K562 (cell line): ENCODE data around the gene SHISA5. TPM values are rescaled to one million over a fixed set of nuclear protein-coding genes. Genes with fewer than 3 reads are reported as not detected.

Experiments
- ATAC-seq: fragments of 200-7000 bp; cut with Tn5 transposase; 3 replicates; pipeline ENCODE4 v1.9.1; 2020; ENCODE audit warnings: moderate library complexity
- BruUV-seq: library from RNA; stranded (reverse); fragments of 400-500 nt; replicated peaks from 2 replicates; lab custom pipeline; 2021; lab: Mats Ljungman, UMichigan
- CTCF ChIA-PET: fragments of 300-600 bp; formaldehyde crosslinking; extraction: SDS; loops from one replicate; lab custom pipeline; 2021; ENCODE audit warnings: low intra/inter-chr PET ratio; lab: Yijun Ruan, JAX
- POLR2A ChIA-PET: fragments of 300-600, 350-650 bp; sonication (Branson Sonifier 250); formaldehyde crosslinking; extraction: SDS; loops from one replicate; lab custom pipeline; 2021; ENCODE audit warnings: antibody characterized with exemption, inconsistent platforms; lab: Yijun Ruan, JAX
- DNase-seq, 4 experiments: peaks; one replicate each; pipeline versions ENCODE4 v3.0.0 to v3.0.0-alpha.2; 2011 to 2018; ENCODE audit warnings: low spot score in 3 of 4, mixed read lengths in 3 of 4; ENCODE audit errors: extremely low read depth in 1 of 4
- FAIRE-seq: peaks from 2 replicates; lab custom pipeline; 2011; peaks lifted over from hg19 to GRCh38; lab: Jason Lieb, UNC
- H2AFZ ChIP-seq: 2 replicates; pipeline ENCODE4 v1.6.0; 2011; ENCODE audit warnings: low read depth, low read length, control low read depth, inconsistent platforms
- H3K27ac ChIP-seq: fragments of 200-600 bp; 3 replicates; pipeline ENCODE4 v1.8.0; 2011; ENCODE audit warnings: low read depth, mild to moderate bottlenecking, control low read depth, inconsistent platforms, low read length, moderate library complexity, mixed read lengths; ENCODE audit errors: extremely low read depth
- H3K27me3 ChIP-seq, 2 experiments: fragments of 300-600 bp in 1 of 2; 2 replicates in 1 of 2; 3 replicates in 1 of 2; pipeline versions ENCODE4 v1.6.0 to v1.8.0; 2011; ENCODE audit warnings: inconsistent platforms in 2 of 2, low read length in 2 of 2, mild to moderate bottlenecking in 1 of 2, mixed read lengths in 1 of 2, moderate library complexity in 1 of 2; ENCODE audit not compliant: control insufficient read depth in 2 of 2, insufficient read depth in 2 of 2
- H3K36me3 ChIP-seq: fragments of 300-600 bp; 3 replicates; pipeline ENCODE4 v1.8.0; 2011; ENCODE audit warnings: mild to moderate bottlenecking, low read length, inconsistent platforms; ENCODE audit not compliant: control insufficient read depth, insufficient read depth
- H3K4me1 ChIP-seq, 2 experiments: fragments of 200-600 bp in 1 of 2; replicated peaks in 1 of 2; 2 replicates in 1 of 2; 3 replicates in 1 of 2; pipeline versions ENCODE4 v1.5.1 to v1.8.0; 2011; ENCODE audit warnings: inconsistent platforms in 2 of 2, low read length in 2 of 2, mild to moderate bottlenecking in 1 of 2, mixed read lengths in 1 of 2, moderate library complexity in 1 of 2; ENCODE audit not compliant: control insufficient read depth in 2 of 2, insufficient read depth in 2 of 2
- H3K4me2 ChIP-seq: 2 replicates; pipeline ENCODE4 v1.6.1; 2011; ENCODE audit warnings: low read length, control low read depth, inconsistent platforms, mixed read lengths; ENCODE audit not compliant: insufficient read depth
- H3K4me3 ChIP-seq: fragments of 200-600 bp; sonication (generic), shearing (Covaris generic); 2 replicates; pipeline ENCODE4 v1.5.1; 2016; ENCODE audit warnings: control low read depth, inconsistent platforms
- H3K79me2 ChIP-seq: fragments of 200-600 bp; 3 replicates; pipeline ENCODE4 v1.8.0; 2011; ENCODE audit warnings: low read length, inconsistent platforms; ENCODE audit not compliant: control insufficient read depth, insufficient read depth
- H3K9ac ChIP-seq, 2 experiments: 2 replicates each; pipeline versions ENCODE4 v1.6.0 to v1.6.1; 2011; ENCODE audit warnings: low read depth in 2 of 2, low read length in 2 of 2, control low read depth in 1 of 2, inconsistent platforms in 1 of 2, mild to moderate bottlenecking in 1 of 2, mixed read lengths in 1 of 2; ENCODE audit not compliant: insufficient read depth in 1 of 2
- H3K9me1 ChIP-seq: one replicate; pipeline ENCODE4 v1.6.0; 2011; ENCODE audit warnings: inconsistent platforms, mild to moderate bottlenecking, low read length, moderate library complexity; ENCODE audit not compliant: control insufficient read depth, insufficient read depth
- H3K9me3 ChIP-seq: replicated peaks from 2 replicates; pipeline ENCODE4 v1.5.1; 2011; ENCODE audit warnings: low read depth, low read length, inconsistent platforms; ENCODE audit not compliant: control insufficient read depth, insufficient read depth
- H4K20me1 ChIP-seq: replicated peaks from 2 replicates; pipeline ENCODE4 v1.6.1; 2011; ENCODE audit warnings: low read length, inconsistent platforms, mixed read lengths; ENCODE audit not compliant: control insufficient read depth, insufficient read depth
- POLR2H ChIP-seq: IDR thresholded peaks from 2 replicates; pipeline ENCODE4 v1.6.1; 2016; ENCODE audit warnings: missing genetic modification characterization, low read depth, mild to moderate bottlenecking, control low read depth, missing compliant biosample characterization, moderate library complexity
- WGBS: fragments of 100-300 bp; shearing (Covaris generic); methylation state at CpG from one replicate; pipeline ENCODE4 v1.1.6; 2016; ENCODE audit warnings: low coverage, mixed read lengths; ENCODE audit not compliant: insufficient coverage; ENCODE audit errors: missing lambda C conversion rate; 5-methylcytosine and 5-hydroxymethylcytosine counted together
- in situ Hi-C: fragments of 300-500 bp; cut with MboI; formaldehyde crosslinking; loops from 4 replicates; pipeline ENCODE4 v1.15.0; 2018; ENCODE audit warnings: inconsistent platforms, mixed read lengths
- intact Hi-C: fragments of 100-400 bp; cut with micrococcal nuclease; formaldehyde crosslinking; loops from 2 replicates; pipeline ENCODE4 v1.14.2; 2022
- polyA plus RNA-seq, 8 experiments: library from polyadenylated mRNA; depleted of rRNA in 4 of 8; stranded (reverse) in 5 of 8; unstranded in 3 of 8; fragments of >200 nt; fragmentation: Nextera tagmentation in 2 of 8; fragmentation: Illumina TruSeq in 1 of 8; extraction: Ambion mirVana in 2 of 8; extraction: Trizol in 1 of 8; gene quantifications; 2 replicates each; pipeline versions ENCODE4 v1.2.1 to v1.2.3, GENCODE V29; 2011 to 2014; ENCODE audit warnings: inconsistent platforms in 1 of 8, missing spikeins in 1 of 8
- total RNA-seq, 7 experiments: library from RNA; depleted of rRNA in 6 of 7; stranded (reverse); fragments of >200 nt in 6 of 7; fragmentation: Illumina TruSeq in 2 of 7; extraction: Trizol in 2 of 7; gene quantifications; 2 replicates each; pipeline versions ENCODE4 v1.2.1 to v1.2.3, GENCODE V29; 2011 to 2021; ENCODE audit warnings: low replicate concordance in 1 of 7
- TF ChIP-seq, protein P1 (sequence below): fragments of 250-450 bp; sonication (Bioruptor Pico); IDR thresholded peaks from 2 replicates; pipeline ENCODE4 v1.5.0; 2021; ENCODE audit warnings: mild to moderate bottlenecking, moderate library complexity

Gene SHISA5
- total and polyA plus RNA-seq, 9 of the 15 experiments (the other 6 are each of a cell fraction or from before 2014, with no cell fraction given): 8.4 to 85.8 (median 56.1) TPM

DNA sequence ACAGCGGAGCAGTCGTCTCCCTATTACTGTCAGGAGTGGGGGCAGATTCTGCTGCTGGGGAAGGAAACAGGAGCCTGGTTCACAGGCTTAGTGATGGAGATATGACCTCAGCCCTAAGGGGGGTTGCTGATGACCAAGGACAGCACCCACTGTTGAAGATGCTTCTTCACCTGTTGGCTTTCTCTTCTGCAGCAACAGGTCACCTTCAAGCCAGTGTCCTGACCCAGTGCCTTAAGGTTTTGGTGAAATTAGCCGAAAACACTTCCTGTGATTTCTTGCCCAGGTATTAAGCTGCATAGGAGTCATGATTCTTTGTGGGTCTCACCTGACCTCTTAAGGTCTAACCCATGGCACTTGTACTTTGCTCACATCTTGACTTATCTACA, 43.5 kb downstream of the SHISA5 start:
- BruUV-seq: no TSS peak
- no peak for DNase-seq
- peaks cover 45% of the 10 kb centered on the region for H3K36me3 ChIP-seq
- H3K4me3 ChIP-seq: no peak overlapping the region
- no peaks in the 10 kb centered on the region for H3K27me3 ChIP-seq
- H3K9me3 ChIP-seq: no peaks in the 10 kb centered on the region
- no peak for FAIRE-seq
- no peaks in the 10 kb centered on the region for H3K79me2 ChIP-seq
- WGBS: no CpG with 5 or more reads among the region's 3 CpGs
- intact Hi-C loops (no loop called here), in situ Hi-C loops (no loop called here)
- TF ChIP-seq, protein P1, sequence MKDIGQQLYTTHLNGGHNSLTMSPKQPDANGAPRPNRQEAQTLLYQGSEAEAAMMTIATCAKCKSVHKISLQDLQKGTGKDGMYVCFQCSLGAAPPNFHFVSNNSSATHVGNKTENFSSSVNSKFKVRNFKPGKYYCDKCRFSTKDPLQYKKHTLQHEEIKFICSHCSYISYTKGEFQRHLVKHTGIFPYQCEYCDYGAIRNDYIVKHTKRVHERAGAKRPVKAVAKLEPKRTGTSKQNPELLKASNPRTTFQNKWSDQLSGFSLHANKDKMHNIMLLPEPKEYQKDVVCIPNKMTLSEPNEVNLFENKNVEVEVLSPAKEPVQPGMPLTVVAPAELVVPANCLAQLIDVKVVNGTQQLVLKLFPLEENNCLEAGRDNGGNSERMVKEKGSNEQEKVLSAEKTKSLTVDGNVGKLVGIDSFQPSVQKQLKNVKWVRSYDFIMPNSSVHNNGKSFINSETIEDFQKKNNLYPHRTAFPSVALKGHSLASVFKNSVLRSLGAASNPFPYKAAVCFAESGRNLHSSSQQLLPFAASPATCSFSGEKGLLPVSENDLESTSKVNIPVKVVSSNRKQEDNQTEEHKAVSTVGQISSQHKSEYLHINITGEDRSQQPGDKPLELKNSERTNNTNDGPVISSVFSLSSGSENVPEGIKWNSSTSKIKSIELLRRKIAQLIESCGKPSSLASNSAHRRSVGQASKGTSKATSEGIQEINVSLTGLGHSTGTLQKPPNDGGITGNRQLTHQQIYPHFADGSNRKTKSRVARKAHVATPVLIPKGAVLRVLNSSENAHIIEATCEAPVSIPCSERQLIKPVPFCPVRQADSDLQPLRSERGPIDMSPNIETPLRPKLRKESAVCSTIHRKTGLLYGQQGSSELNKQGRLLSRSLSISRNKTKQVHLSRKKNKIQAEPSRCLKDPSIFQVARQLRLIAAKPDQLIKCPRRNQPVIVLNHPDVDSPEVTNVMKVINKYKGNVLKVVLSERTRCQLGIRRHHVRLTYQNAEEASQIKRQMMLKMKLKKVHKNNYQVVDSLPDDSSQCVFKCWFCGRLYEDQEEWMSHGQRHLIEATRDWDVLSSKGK: no peak
- TF ChIP-seq POLR2H: no peak
- no peak overlapping the region for H3K27ac ChIP-seq
- H3K9ac ChIP-seq: no peak overlapping the region
- H3K9me1 ChIP-seq: no peaks in the 10 kb centered on the region
- H2AFZ ChIP-seq: no peak overlapping the region
- ATAC-seq: no peak
- H3K4me2 ChIP-seq: no peak overlapping the region
- POLR2A ChIA-PET: interaction anchor here (0.7 kb wide), 1 partner anchor 21 kb away, joined by 3 read pairs; no protein-coding TSS in a partner anchor
- CTCF ChIA-PET: no interaction called here
- H4K20me1 ChIP-seq: no peaks in the 10 kb centered on the region; the same call in 1 of the 2 replicates
- H3K4me1 ChIP-seq: peaks cover 0 to 10% of the 10 kb centered on the region in 2 experiments; a peak in 3 of 5 replicates
